Stomach (tissue), 9 donors: ENCODE results near the gene TH. TPM values are rescaled to one million over a fixed set of nuclear protein-coding genes. Genes with fewer than 3 reads are reported as not detected.

Experiments
- DNase-seq, 2 donors: peaks; one replicate each; pipeline versions ENCODE4 v3.0.0 to v3.0.0-alpha.2; 2013 to 2019
- H3K27ac ChIP-seq, 5 donors: fragments of 200-600 bp in 4 of 5; sonication (generic) in 4 of 5; one replicate each; pipeline ENCODE4 v1.5.1; 2013 to 2019; ENCODE audit warnings: mild to moderate bottlenecking in 1 of 5, moderate library complexity in 1 of 5
- H3K27me3 ChIP-seq, 3 donors: fragments of 200-600 bp; sonication (generic); one replicate each; pipeline ENCODE4 v1.5.1; 2017 to 2019; ENCODE audit warnings: mixed run types in 1 of 3
- H3K36me3 ChIP-seq, 4 donors: fragments of 200-600 bp; sonication (generic); 1 replicate in 3 of 4; 2 replicates in 1 of 4; pipeline ENCODE4 v1.5.1; 2016 to 2019
- H3K4me1 ChIP-seq, 4 donors: fragments of 200-600 bp; sonication (generic); one replicate each; pipeline ENCODE4 v1.5.1; 2016 to 2019
- H3K4me3 ChIP-seq, 4 donors: fragments of 200-600 bp; sonication (generic) in 3 of 4; one replicate each; pipeline ENCODE4 v1.5.1; 2016 to 2019; ENCODE audit warnings: mild to moderate bottlenecking in 1 of 4
- H3K9me3 ChIP-seq, 4 donors: fragments of 200-600 bp; sonication (generic); one replicate each; pipeline ENCODE4 v1.5.1; 2016 to 2019
- CTCF ChIP-seq, 7 experiments: fragments of 450-650 bp in 4 of 7; fragments of 200-600 bp in 3 of 7; sonication (generic) in 3 of 7; IDR thresholded peaks; one replicate each; pipeline ENCODE4 v1.5.1; 2016 to 2019; ENCODE audit warnings: antibody characterized with exemption in 7 of 7, control low read depth in 2 of 7, mild to moderate bottlenecking in 1 of 7
- EP300 ChIP-seq: sonication (generic); formaldehyde crosslinking; IDR thresholded peaks from one replicate; pipeline ENCODE4 v1.6.1; 2017; ENCODE audit warnings: antibody characterized with exemption
- POLR2A ChIP-seq, 4 donors: fragments of 450-650 bp; IDR thresholded peaks; one replicate each; pipeline ENCODE4 v1.6.1; 2016; ENCODE audit warnings: antibody characterized with exemption in 4 of 4, control low read depth in 2 of 4, mild to moderate bottlenecking in 1 of 4, moderate library complexity in 1 of 4
- POLR2AphosphoS5 ChIP-seq, 3 donors: sonication (generic); formaldehyde crosslinking; IDR thresholded peaks; one replicate each; pipeline ENCODE4 v1.6.1; 2016; ENCODE audit warnings: antibody characterized with exemption in 3 of 3
- WGBS, 5 donors: extraction: QIAGEN DNeasy Blood & Tissue Kit in 3 of 5; methylation state at CpG; one replicate each; pipeline versions ENCODE4 v1.1.5 to v1.1.7; 2013 to 2018; 5-methylcytosine and 5-hydroxymethylcytosine counted together
- intact Hi-C: fragments of 100-400 bp; cut with DNase I; formaldehyde crosslinking; loops from one replicate; pipeline ENCODE4 v1.15.1; 2023; ENCODE audit warnings: low total_unique reads
- polyA plus RNA-seq, 3 donors: library from polyadenylated mRNA; stranded (reverse); fragments of 200-250 nt; gene quantifications; one replicate each; pipeline ENCODE4 v1.2.3, GENCODE V29; 2013
- total RNA-seq, 5 donors: library from RNA; depleted of rRNA; stranded (reverse); fragments of >200 nt; gene quantifications; one replicate each; pipeline versions ENCODE4 v1.1.0 to v1.2.3, GENCODE V29; 2014 to 2016
- donor health status: healthy with polysubstance abuse.
- donor health status: Bipolar disorder and iron deficiency.
- donor health status: healthy.

The TH gene
- total and polyA plus RNA-seq, 8 donors, result 0.13 to 1.7 TPM; not detected in 6

GRCh38 chr11:2155511-2155910 lies 16.1 kb downstream of the TH start:
- intact Hi-C loops, result loop anchor here (10.0 kb wide), 1 partner anchor 501 kb away; no protein-coding TSS in a partner anchor

GRCh38 chr11:2154889-2155288 lies 16.7 kb downstream of the TH start:
- H3K4me1 ChIP-seq, result peaks cover 4 to 8% (median 7%) of the 10 kb centered on the region in 4 donors
- H3K27ac ChIP-seq, result no peak overlapping the region
- TF ChIP-seq CTCF (IDR thresholded peaks at IDR 0.05) (no peak), POLR2AphosphoS5 (IDR thresholded peaks at IDR 0.05) (no peak), POLR2A (IDR thresholded peaks at IDR 0.05) (no peak), EP300 (no peak)
- no peaks in the 10 kb centered on the region for H3K36me3 ChIP-seq
- DNase-seq, result no peak
- H3K27me3 ChIP-seq, result peaks cover 0 to 51% (median 12%) of the 10 kb centered on the region in 3 donors
- 72 to 85% (median 84%) methylated on average over 10 to 17 of the region's 17 CpGs for WGBS, 5 donors
- no peaks in the 10 kb centered on the region for H3K9me3 ChIP-seq
- no peak overlapping the region for H3K4me3 ChIP-seq
- intact Hi-C loops, result loop anchor here (5.0 to 10.0 kb wide), 2 partner anchors 323 to 500 kb away; partner anchors contain the start of gene SYT8

More at GRCh38 chr11:2155511-2155910, 16.1 kb downstream of the TH start:
- Histone ChIP-seq H3K9me3 (no peaks in the 10 kb centered on the region), H3K4me1 (peaks cover 4 to 8% (median 7%) of the 10 kb centered on the region in 4 donors), H3K36me3 (no peaks in the 10 kb centered on the region), H3K27ac (no peak overlapping the region), H3K4me3 (no peak overlapping the region), H3K27me3 (peaks cover 0 to 51% (median 13%) of the 10 kb centered on the region in 3 donors)
- no peak for TF ChIP-seq POLR2A (IDR thresholded peaks at IDR 0.05)
- TF ChIP-seq POLR2AphosphoS5 (IDR thresholded peaks at IDR 0.05), result no peak
- TF ChIP-seq CTCF (IDR thresholded peaks at IDR 0.05), result no peak
- DNase-seq, result no peak
- WGBS, 5 donors, result 78 to 88% (median 84%) methylated on average over 27 to 29 of the region's 29 CpGs

- H3K4me3 ChIP-seq, result no peak overlapping the region
- H3K27me3 ChIP-seq, result peaks cover 0 to 51% (median 13%) of the 10 kb centered on the region in 3 donors
- H3K27ac ChIP-seq, result no peak overlapping the region
- no peaks in the 10 kb centered on the region for H3K36me3 ChIP-seq
- peaks cover 4 to 8% (median 7%) of the 10 kb centered on the region in 4 donors for H3K4me1 ChIP-seq
- intact Hi-C loops, result loop anchor here (5.0 to 10.0 kb wide), 2 partner anchors 322 to 499 kb away; partner anchors contain the start of gene SYT8
- 67 to 89% (median 84%) methylated on average over 1 to 7 of the region's 7 CpGs for WGBS, 5 donors
- H3K9me3 ChIP-seq, result no peaks in the 10 kb centered on the region
- DNase-seq, result no peak
- TF ChIP-seq POLR2AphosphoS5 (IDR thresholded peaks at IDR 0.05), result no peak
- TF ChIP-seq CTCF (IDR thresholded peaks at IDR 0.05), result no peak
- TF ChIP-seq EP300, result no peak
- no peak for TF ChIP-seq POLR2A (IDR thresholded peaks at IDR 0.05)
Measured at GRCh38 chr11:2154195-2154585, 17.4 kb downstream of the TH start.

- no peak for TF ChIP-seq POLR2AphosphoS5 (IDR thresholded peaks at IDR 0.05)
- TF ChIP-seq EP300, result no peak
- TF ChIP-seq CTCF (IDR thresholded peaks at IDR 0.05), result no peak
- TF ChIP-seq POLR2A (IDR thresholded peaks at IDR 0.05), result no peak
- intact Hi-C loops, result loop anchor here (5.0 to 10.0 kb wide), 2 partner anchors 321 to 499 kb away; partner anchors contain the start of gene SYT8
- Histone ChIP-seq H3K9me3 (no peaks in the 10 kb centered on the region), H3K4me1 (peaks cover 4 to 8% (median 7%) of the 10 kb centered on the region in 4 donors), H3K27me3 (peaks cover 0 to 51% (median 18%) of the 10 kb centered on the region in 3 donors), H3K27ac (no peak overlapping the region), H3K4me3 (no peak overlapping the region), H3K36me3 (no peaks in the 10 kb centered on the region)
- no peak for DNase-seq
- 46 to 73% (median 65%) methylated on average over 5 to 14 of the region's 14 CpGs for WGBS, 5 donors
Measured at GRCh38 chr11:2153581-2154194, 17.9 kb downstream of the TH start.
